NCI-H2171 treated with DMSO at 0.1 percent for 48 hours (cell line): ENCODE measurements around the gene B4GALT3.
A peak's percentile ranks its signal among the peaks of the same experiment; 100 is the strongest.

Source experiments
- DNase-seq: peaks from one replicate; lab custom pipeline; 2025; lab: John Stamatoyannopoulos, UW

B4GALT3 gene

GRCh38 chr1:161206411-161207140, 29.3 kb upstream of the B4GALT3 start:
- DNase-seq, result no peak

- DNase-seq, result peak; percentile 99
These were observed 24.8 kb upstream of the B4GALT3 start, which contains the start of gene NDUFS2 for GRCh38 chr1:161201836-161202712. NDUFS2 (plus strand) TSS chr1:161202367; CDS start chr1:161202386, 19 bp downstream.

- DNase-seq, result no peak
These were observed 23.9 kb upstream of the B4GALT3 start for GRCh38 chr1:161200992-161201835.

- DNase-seq, result no peak
These were observed 23.2 kb upstream of the B4GALT3 start for GRCh38 chr1:161200421-161200991.

GRCh38 chr1:161199506-161200139, 22.3 kb upstream of the B4GALT3 start:
- no peak for DNase-seq

GRCh38 chr1:161198897-161199431, 21.7 kb upstream of the B4GALT3 start, which contains the start of gene ADAMTS4:
ADAMTS4 (minus strand) TSS chr1:161199054; CDS start chr1:161198627, 427 bp downstream.
- DNase-seq, result no peak

GRCh38 chr1:161198194-161198896, 21.0 kb upstream of the B4GALT3 start:
- DNase-seq, result no peak

- DNase-seq, result no peak
These were observed 20.4 kb upstream of the B4GALT3 start for GRCh38 chr1:161197560-161198193.

GRCh38 chr1:161196521-161197451, 19.5 kb upstream of the B4GALT3 start:
- no peak for DNase-seq

GRCh38 chr1:161196111-161196510, 18.8 kb upstream of the B4GALT3 start:
- DNase-seq, result no peak

- DNase-seq, result no peak
These were observed 17.9 kb upstream of the B4GALT3 start for GRCh38 chr1:161195171-161195570.

- DNase-seq, result no peak
These were observed 16.4 kb upstream of the B4GALT3 start for GRCh38 chr1:161193561-161194235.

- DNase-seq, result peak; percentile 79
These were observed 15.5 kb upstream of the B4GALT3 start for GRCh38 chr1:161192476-161193465.

- no peak for DNase-seq
These were observed 14.7 kb upstream of the B4GALT3 start for GRCh38 chr1:161191971-161192370.

GRCh38 chr1:161190962-161191521, 13.7 kb upstream of the B4GALT3 start:
- no peak for DNase-seq

GRCh38 chr1:161189036-161189435, 11.7 kb upstream of the B4GALT3 start:
- no peak for DNase-seq
